ENCODE data around the gene CHD6. TPM values are rescaled to one million over a fixed set of nuclear protein-coding genes. Genes with fewer than 3 reads are reported as not detected.
A peak's percentile ranks its signal among the peaks of the same experiment; 100 is the strongest.

CHD6 gene
- total RNA-seq, 1 experiment from 2014 or later = 26.6 TPM

- no peak for TF ChIP-seq TCF7L2 (IDR thresholded peaks at IDR 0.05; ENCODE audit: borderline replicate concordance, extremely low read depth, insufficient read depth, insufficient read length)
- Histone ChIP-seq H3K9me2 (ENCODE audit: insufficient read depth) (no peaks in the 10 kb centered on the region), H3K79me2 (ENCODE audit: insufficient read depth, low read length) (no peaks in the 10 kb centered on the region), H3K4me1 (ENCODE audit: control insufficient read depth in 1 of 2, insufficient read depth in 2 of 2, low read length in 2 of 2) (no peaks in the 10 kb centered on the region), H3K36me3 (ENCODE audit: control insufficient read depth in 1 of 2, insufficient read depth in 2 of 2, low read length in 2 of 2) (0 out of 4 replicates have a peak, but pooled peaks cover 0 to 3% of the 10 kb centered on the region in 2 experiments), H3K27ac (ENCODE audit: low read depth, low read length) (no peak overlapping the region), H2AFZ (ENCODE audit: low read depth, low read length, poor library complexity, severe bottlenecking) (no peak overlapping the region), H3K27me3 (ENCODE audit: insufficient read depth, low read length) (no peaks in the 10 kb centered on the region), H3K4me3 (replicated peaks in 1 of 2; ENCODE audit: low read depth in 1 of 2, low read length in 2 of 2) (no peak overlapping the region), H3K9me3 (ENCODE audit: control insufficient read depth in 1 of 2, insufficient read depth in 1 of 2, low read depth in 1 of 2, low read length in 2 of 2) (no peaks in the 10 kb centered on the region), H3K4me2 (ENCODE audit: low read length) (no peak overlapping the region), H3K9ac (ENCODE audit: low read length) (no peak overlapping the region), H4K20me1 (ENCODE audit: insufficient read depth) (no peaks in the 10 kb centered on the region)
- ChIA-PET POLR2A (no interaction called here), RAD21 (ENCODE audit: low non-redundant PET in 1 of 2, low total read pairs in 2 of 2, uncharacterized antibody in 2 of 2, unreplicated experiment in 2 of 2) (no interaction called here), CTCF (no interaction called here)
- intact Hi-C loops (cut with micrococcal nuclease) = no loop called here
- DNase-seq (ENCODE audit: low read depth, low spot score) (no peak), ATAC-seq (no peak)
- BruUV-seq (replicated peaks) = no TSS peak
Observed at GRCh38 chr20:41355192-41355591, 263.0 kb downstream of the CHD6 start.

GRCh38 chr20:41353530-41353929 is 264.6 kb downstream of the CHD6 start:
- RAD21 ChIA-PET (ENCODE audit: low non-redundant PET in 1 of 2, low total read pairs in 2 of 2, uncharacterized antibody in 2 of 2, unreplicated experiment in 2 of 2) = no interaction called here
- H3K4me1 ChIP-seq (ENCODE audit: control insufficient read depth in 1 of 2, insufficient read depth in 2 of 2, low read length in 2 of 2) = no peaks in the 10 kb centered on the region
- H3K4me2 ChIP-seq (ENCODE audit: low read length) = no peak overlapping the region
- no peak overlapping the region for H3K4me3 ChIP-seq (replicated peaks in 1 of 2; ENCODE audit: low read depth in 1 of 2, low read length in 2 of 2)
- DNase-seq (ENCODE audit: low read depth, low spot score) (no peak), ATAC-seq (no peak)
- H3K27me3 ChIP-seq (ENCODE audit: insufficient read depth, low read length) = no peaks in the 10 kb centered on the region
- CTCF ChIA-PET = no interaction called here
- H3K9me2 ChIP-seq (ENCODE audit: insufficient read depth) = no peaks in the 10 kb centered on the region
- 0 out of 4 replicates have a peak, but pooled peaks cover 2 to 3% of the 10 kb centered on the region in 2 experiments for H3K36me3 ChIP-seq (ENCODE audit: control insufficient read depth in 1 of 2, insufficient read depth in 2 of 2, low read length in 2 of 2)
- intact Hi-C loops (cut with micrococcal nuclease) = no loop called here
- POLR2A ChIA-PET = no interaction called here
- H4K20me1 ChIP-seq (ENCODE audit: insufficient read depth) = no peaks in the 10 kb centered on the region
- no peak overlapping the region for H3K9ac ChIP-seq (ENCODE audit: low read length)
- H3K27ac ChIP-seq (ENCODE audit: low read depth, low read length) = no peak overlapping the region
- H3K79me2 ChIP-seq (ENCODE audit: insufficient read depth, low read length) = no peaks in the 10 kb centered on the region
- H2AFZ ChIP-seq (ENCODE audit: low read depth, low read length, poor library complexity, severe bottlenecking) = no peak overlapping the region
- H3K9me3 ChIP-seq (ENCODE audit: control insufficient read depth in 1 of 2, insufficient read depth in 1 of 2, low read depth in 1 of 2, low read length in 2 of 2) = no peaks in the 10 kb centered on the region
- BruUV-seq (replicated peaks) = no TSS peak
- no peak for TF ChIP-seq EZH2phosphoT487 (IDR thresholded peaks at IDR 0.05; ENCODE audit: borderline replicate concordance)

- H3K9ac ChIP-seq (ENCODE audit: low read length) = no peak overlapping the region
- intact Hi-C loops (cut with micrococcal nuclease) = no loop called here
- no TSS peak for BruUV-seq (replicated peaks)
- ChIA-PET RAD21 (ENCODE audit: low non-redundant PET in 1 of 2, low total read pairs in 2 of 2, uncharacterized antibody in 2 of 2, unreplicated experiment in 2 of 2) (no interaction called here), CTCF (no interaction called here), POLR2A (no interaction called here)
- no peaks in the 10 kb centered on the region for H3K79me2 ChIP-seq (ENCODE audit: insufficient read depth, low read length)
- DNase-seq (ENCODE audit: low read depth, low spot score) (no peak), ATAC-seq (peak; percentile 39; the same call in 1 of the 2 replicates)
- H3K4me3 ChIP-seq (replicated peaks in 1 of 2; ENCODE audit: low read depth in 1 of 2, low read length in 2 of 2) = no peak overlapping the region
- no peaks in the 10 kb centered on the region for H3K4me1 ChIP-seq (ENCODE audit: control insufficient read depth in 1 of 2, insufficient read depth in 2 of 2, low read length in 2 of 2)
- no peak overlapping the region for H2AFZ ChIP-seq (ENCODE audit: low read depth, low read length, poor library complexity, severe bottlenecking)
- H3K9me3 ChIP-seq (ENCODE audit: control insufficient read depth in 1 of 2, insufficient read depth in 1 of 2, low read depth in 1 of 2, low read length in 2 of 2) = no peaks in the 10 kb centered on the region
- no peak overlapping the region for H3K4me2 ChIP-seq (ENCODE audit: low read length)
- H3K27ac ChIP-seq (ENCODE audit: low read depth, low read length) = no peak overlapping the region
- H3K27me3 ChIP-seq (ENCODE audit: insufficient read depth, low read length) = no peaks in the 10 kb centered on the region
- no peaks in the 10 kb centered on the region for H4K20me1 ChIP-seq (ENCODE audit: insufficient read depth)
- no peaks in the 10 kb centered on the region for H3K9me2 ChIP-seq (ENCODE audit: insufficient read depth)
- 0 out of 4 replicates have a peak, but pooled peaks cover 2 to 3% of the 10 kb centered on the region in 2 experiments for H3K36me3 ChIP-seq (ENCODE audit: control insufficient read depth in 1 of 2, insufficient read depth in 2 of 2, low read length in 2 of 2)
- no peak for TF ChIP-seq ATF3 (IDR thresholded peaks at IDR 0.05)
- TF ChIP-seq YY1 (IDR thresholded peaks at IDR 0.05; ENCODE audit: extremely low read depth, insufficient replicate concordance, low read depth, low read length) = no peak
- TF ChIP-seq SIN3A (IDR thresholded peaks at IDR 0.05; ENCODE audit: low read depth) = no peak
- TF ChIP-seq ZNF274 (IDR thresholded peaks at IDR 0.05; ENCODE audit: low read depth, low read length) = no peak
- no peak for TF ChIP-seq JUND (IDR thresholded peaks at IDR 0.05)
- TF ChIP-seq CEBPB (IDR thresholded peaks at IDR 0.05; ENCODE audit: low read depth) = no peak
- TF ChIP-seq ZBTB33 (IDR thresholded peaks at IDR 0.05; ENCODE audit: extremely low read depth, insufficient replicate concordance, low read length) = no peak
- no peak for TF ChIP-seq TCF7L2 (IDR thresholded peaks at IDR 0.05; ENCODE audit: borderline replicate concordance, extremely low read depth, insufficient read depth, insufficient read length)
- no peak for TF ChIP-seq ELF1 (IDR thresholded peaks at IDR 0.05; ENCODE audit: borderline replicate concordance, low read depth)
- TF ChIP-seq RAD21 (IDR thresholded peaks at IDR 0.05; ENCODE audit: low read depth) = no peak
- no peak for TF ChIP-seq FOSL1 (IDR thresholded peaks at IDR 0.05; ENCODE audit: low read depth)
Observed at GRCh38 chr20:41352666-41353065, 265.5 kb downstream of the CHD6 start.

Data from HCT116 (cell line).